ENCODE measurements around the gene KCTD6. TPM values are rescaled to one million over a fixed set of nuclear protein-coding genes. Genes with fewer than 3 reads are reported as not detected.

KCTD6 gene
- total and polyA plus RNA-seq, 2 of the 8 experiments (the other 6 are each of a cell fraction or from before 2014, with no cell fraction given) = 17.4 to 21.4 TPM

DNA sequence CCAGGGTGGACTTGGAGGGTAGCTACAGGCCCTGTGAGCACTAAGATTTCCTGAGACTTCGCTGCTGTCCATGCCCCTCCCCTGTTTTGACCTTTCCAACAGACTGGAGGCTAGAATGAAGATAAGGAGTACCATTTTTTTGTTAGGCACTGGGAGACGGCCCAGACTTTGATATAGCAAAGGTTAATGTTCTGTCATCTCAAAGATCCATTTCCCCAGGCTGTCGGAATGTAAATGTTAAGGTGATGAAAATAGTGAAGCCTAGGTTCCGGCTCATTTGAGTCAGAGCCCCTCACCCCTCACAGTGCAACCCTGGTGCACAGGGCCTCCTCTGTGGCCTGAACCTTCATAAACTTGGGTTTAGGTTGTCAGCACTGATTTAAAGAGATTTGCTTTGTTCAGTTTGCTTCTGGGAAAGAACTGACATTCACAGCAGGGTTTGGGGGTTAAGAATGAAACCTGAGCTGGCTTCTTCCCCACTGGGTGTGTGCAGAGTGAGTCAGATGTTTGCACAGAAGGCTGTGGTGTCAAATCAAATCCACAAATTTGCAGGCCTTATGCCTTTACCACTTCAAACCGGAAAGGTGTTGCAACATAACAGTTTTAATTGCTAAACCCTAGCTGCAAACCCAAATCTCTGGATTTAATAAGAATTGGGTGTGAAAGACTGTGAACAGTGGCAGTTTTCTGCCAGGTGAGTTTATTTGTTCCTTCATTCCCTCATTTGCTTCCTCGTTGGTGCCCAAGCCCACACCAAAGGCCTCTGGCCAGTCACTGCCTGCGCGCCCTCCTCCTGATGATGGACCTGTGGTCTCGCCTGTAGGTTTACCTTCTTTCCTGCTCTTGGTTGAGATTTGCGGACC, 20.6 kb upstream of the KCTD6 start:
- Histone ChIP-seq H2AFZ (ENCODE audit: low read length) (peak overlapping the region; percentile 45; the same call in 1 of the 2 replicates), H3K4me1 (replicated peaks in 1 of 4; ENCODE audit: control insufficient read depth in 3 of 4, insufficient read depth in 4 of 4, low read length in 3 of 4) (peaks cover 0 to 7% (median 4%) of the 10 kb centered on the region in 4 experiments; a peak in 4 of 7 replicates), H4K20me1 (replicated peaks in 1 of 2; ENCODE audit: control insufficient read depth in 1 of 2, insufficient read depth in 2 of 2, low read length in 2 of 2) (no peaks in the 10 kb centered on the region), H3K56ac (replicated peaks; ENCODE audit: insufficient read length, low read depth, low read length) (no peak overlapping the region), H4K5ac (ENCODE audit: insufficient read length, low read depth, low read length) (no peak overlapping the region), H3K36me3 (ENCODE audit: control insufficient read depth in 2 of 4, insufficient read depth in 4 of 4, low read length in 3 of 4) (no peaks in the 10 kb centered on the region), H3K27ac (ENCODE audit: low read depth, low read length) (no peak overlapping the region), H2BK5ac (ENCODE audit: low read depth, low read length) (no peak overlapping the region), H3K14ac (ENCODE audit: insufficient read length) (no peak overlapping the region), H2AK5ac (ENCODE audit: low read depth, low read length) (no peak overlapping the region), H3K23ac (ENCODE audit: insufficient read length) (no peak overlapping the region), H2BK120ac (replicated peaks; ENCODE audit: low read depth, low read length) (no peak overlapping the region), H2BK12ac (ENCODE audit: low read depth, low read length) (no peak overlapping the region), H3K4me3 (ENCODE audit: extremely low read depth in 1 of 4, insufficient read depth in 2 of 4, low read depth in 3 of 4, low read length in 4 of 4) (no peak overlapping the region), H4K91ac (replicated peaks; ENCODE audit: insufficient read length, low read length) (no peak overlapping the region), H3K79me2 (ENCODE audit: control insufficient read depth in 1 of 2, insufficient read depth in 2 of 2, low read length in 2 of 2) (no peaks in the 10 kb centered on the region), H4K8ac (ENCODE audit: extremely low read depth, insufficient read depth, low read length) (no peak overlapping the region), H2BK15ac (ENCODE audit: low read length) (no peak overlapping the region), H3K4me2 (ENCODE audit: insufficient read depth in 1 of 2, low read depth in 2 of 2, low read length in 2 of 2) (no peak overlapping the region), H3K9ac (replicated peaks in 1 of 4; ENCODE audit: extremely low read depth in 1 of 4, low read depth in 3 of 4, low read length in 3 of 4) (no peak overlapping the region), H3K27me3 (replicated peaks in 1 of 4; ENCODE audit: control insufficient read depth in 3 of 4, extremely low read depth in 1 of 4, insufficient read depth in 3 of 4, low read length in 3 of 4) (no peaks in the 10 kb centered on the region), H3K9me3 (ENCODE audit: insufficient read depth in 2 of 2, low read depth in 1 of 2, low read length in 1 of 2) (no peaks in the 10 kb centered on the region), H2BK20ac (ENCODE audit: low read length) (no peak overlapping the region), H3K79me1 (ENCODE audit: low read depth, low read length) (no peaks in the 10 kb centered on the region), H3K23me2 (ENCODE audit: low read depth, low read length) (no peaks in the 10 kb centered on the region), H3K18ac (ENCODE audit: extremely low read depth, low read length) (no peak overlapping the region), H3K4ac (replicated peaks; ENCODE audit: insufficient read length, low read depth, low read length) (no peak overlapping the region)
- FAIRE-seq = no peak
- 79% methylated on average over 10 of the region's 10 CpGs; no CpG with 5 or more reads in 1 of the 2 experiments for WGBS, 2 experiments (ENCODE audit: extremely low coverage in 1 of 2, insufficient coverage in 1 of 2, insufficient read length in 1 of 2, insufficient replicate concordance in 2 of 2, low coverage in 1 of 2, low lambda C conversion rate in 2 of 2, missing lambda C conversion rate in 1 of 2)
- CTCF ChIA-PET (ENCODE audit: partially characterized antibody) = interaction anchor here (0.7 to 1.7 kb wide), 6 partner anchors 8 to 127 kb away, joined by 3 to 7 read pairs (median 3); partner anchors contain the start of gene KCTD6
- POLR2A ChIA-PET (ENCODE audit: partially characterized antibody) = interaction anchor here (1.4 to 1.5 kb wide), 2 partner anchors 22 to 37 kb away, joined by 4 read pairs; no protein-coding TSS in a partner anchor
- no peak for DNase-seq (ENCODE audit: low read depth in 1 of 2, low spot score in 2 of 2)
- TF ChIP-seq SUZ12 (IDR thresholded peaks at IDR 0.05; ENCODE audit: low read length) = no peak
- TF ChIP-seq SIX5 (IDR thresholded peaks at IDR 0.05; ENCODE audit: low read depth, low read length) = no peak
- TF ChIP-seq, protein P1, sequence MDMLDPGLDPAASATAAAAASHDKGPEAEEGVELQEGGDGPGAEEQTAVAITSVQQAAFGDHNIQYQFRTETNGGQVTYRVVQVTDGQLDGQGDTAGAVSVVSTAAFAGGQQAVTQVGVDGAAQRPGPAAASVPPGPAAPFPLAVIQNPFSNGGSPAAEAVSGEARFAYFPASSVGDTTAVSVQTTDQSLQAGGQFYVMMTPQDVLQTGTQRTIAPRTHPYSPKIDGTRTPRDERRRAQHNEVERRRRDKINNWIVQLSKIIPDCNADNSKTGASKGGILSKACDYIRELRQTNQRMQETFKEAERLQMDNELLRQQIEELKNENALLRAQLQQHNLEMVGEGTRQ (IDR thresholded peaks at IDR 0.05; ENCODE audit: low read length) = no peak
- TF ChIP-seq ZNF274 (IDR thresholded peaks at IDR 0.05; ENCODE audit: borderline replicate concordance, extremely low read depth, low read length) = no peak
- TF ChIP-seq POLR2AphosphoS5 (IDR thresholded peaks at IDR 0.05; ENCODE audit: low read depth, low read length) = no peak
- 0 out of 2 replicates have a peak, but pooled peaks have one; percentile 8 for TF ChIP-seq CEBPB (IDR thresholded peaks at IDR 0.05; ENCODE audit: low read depth, low read length)
- no peak for TF ChIP-seq SIRT6 (IDR thresholded peaks at IDR 0.05; ENCODE audit: low read length)
